ENCODE measurements around the gene AP4B1.

The AP4B1 gene

GRCh38 chr1:113875714-113876113 is 28.9 kb downstream of the AP4B1 start:
- no peak overlapping the region for H3K4me3 ChIP-seq (ENCODE audit: control insufficient read depth, low read depth, low read length)
- no peak for DNase-seq (ENCODE audit: low read depth)
- no peak for TF ChIP-seq CTCF (conservative IDR thresholded peaks at IDR 0.05; ENCODE audit: control insufficient read depth, insufficient read depth, low read depth, low read length)

- TF ChIP-seq CTCF (conservative IDR thresholded peaks at IDR 0.05; ENCODE audit: control insufficient read depth, insufficient read depth, low read depth, low read length), result peak; percentile 21
- no peak overlapping the region for H3K4me3 ChIP-seq (ENCODE audit: control insufficient read depth, low read depth, low read length)
- peak; percentile 6 for DNase-seq (ENCODE audit: low read depth)
Measured at GRCh38 chr1:113874012-113874879, 30.4 kb downstream of the AP4B1 start.

GRCh38 chr1:113872219-113872935 is 32.2 kb downstream of the AP4B1 start:
- no peak for DNase-seq (ENCODE audit: low read depth)

GRCh38 chr1:113871597-113872113 is 32.9 kb downstream of the AP4B1 start, which contains the start of gene PTPN22:
PTPN22 (minus strand) TSS chr1:113871712.
- no peak within 1 kb of the TSS for H3K4me3 ChIP-seq (ENCODE audit: control insufficient read depth, low read depth, low read length)
- DNase-seq (ENCODE audit: low read depth), result peak; percentile 77
- no peak for TF ChIP-seq CTCF (conservative IDR thresholded peaks at IDR 0.05; ENCODE audit: control insufficient read depth, insufficient read depth, low read depth, low read length)

More at GRCh38 chr1:113872219-113872935, 32.2 kb downstream of the AP4B1 start:
- no peak for TF ChIP-seq CTCF (conservative IDR thresholded peaks at IDR 0.05; ENCODE audit: control insufficient read depth, insufficient read depth, low read depth, low read length)
- H3K4me3 ChIP-seq (ENCODE audit: control insufficient read depth, low read depth, low read length), result no peak overlapping the region

- no peak for DNase-seq (ENCODE audit: low read depth)
Measured at GRCh38 chr1:113870778-113871177, 33.8 kb downstream of the AP4B1 start.

More at GRCh38 chr1:113870778-113871177, 33.8 kb downstream of the AP4B1 start:
- no peak for TF ChIP-seq CTCF (conservative IDR thresholded peaks at IDR 0.05; ENCODE audit: control insufficient read depth, insufficient read depth, low read depth, low read length)
- H3K4me3 ChIP-seq (ENCODE audit: control insufficient read depth, low read depth, low read length), result no peak overlapping the region

Data from fibroblast of mammary gland (primary cell).